ENCODE data around the gene CLSTN2.

CLSTN2 gene

GRCh38 chr3:140557476-140557875 is 622.5 kb downstream of the CLSTN2 start:
- no peak for TF ChIP-seq CTCF (IDR thresholded peaks at IDR 0.05; ENCODE audit: low read depth, low read length)
- DNase-seq (ENCODE audit: extremely low read depth, low read depth): no peak

- no peak for TF ChIP-seq CTCF (IDR thresholded peaks at IDR 0.05; ENCODE audit: low read depth, low read length)
- no peak for DNase-seq (ENCODE audit: extremely low read depth, low read depth)
These were observed 624.6 kb downstream of the CLSTN2 start for GRCh38 chr3:140559546-140559945.

- DNase-seq (ENCODE audit: extremely low read depth, low read depth): no peak
- no peak for TF ChIP-seq CTCF (IDR thresholded peaks at IDR 0.05; ENCODE audit: low read depth, low read length)
These were observed 628.3 kb downstream of the CLSTN2 start for GRCh38 chr3:140563206-140563760.

GRCh38 chr3:140568131-140568530 is 633.1 kb downstream of the CLSTN2 start:
- no peak for DNase-seq (ENCODE audit: extremely low read depth, low read depth)
- no peak for TF ChIP-seq CTCF (IDR thresholded peaks at IDR 0.05; ENCODE audit: low read depth, low read length)

- no peak for DNase-seq (ENCODE audit: extremely low read depth, low read depth)
- TF ChIP-seq CTCF (IDR thresholded peaks at IDR 0.05; ENCODE audit: low read depth, low read length): no peak
These were observed 634.0 kb downstream of the CLSTN2 start for GRCh38 chr3:140568842-140569520.

- no peak for DNase-seq (ENCODE audit: extremely low read depth, low read depth)
- TF ChIP-seq CTCF (IDR thresholded peaks at IDR 0.05; ENCODE audit: low read depth, low read length): no peak
These were observed 635.6 kb downstream of the CLSTN2 start for GRCh38 chr3:140570602-140571001.

GRCh38 chr3:140571836-140572235 is 636.9 kb downstream of the CLSTN2 start:
- no peak for TF ChIP-seq CTCF (IDR thresholded peaks at IDR 0.05; ENCODE audit: low read depth, low read length)
- no peak for DNase-seq (ENCODE audit: extremely low read depth, low read depth)
